ENCODE data around the gene GALNT2.

- TF ChIP-seq POLR2A (IDR thresholded peaks at IDR 0.05; ENCODE audit: low read depth, low read length) = no peak
- no peak for TF ChIP-seq TAF1 (IDR thresholded peaks at IDR 0.05; ENCODE audit: low read depth, low read length)
- TF ChIP-seq POLR2AphosphoS5 (IDR thresholded peaks at IDR 0.05; ENCODE audit: low read depth, low read length) = no peak
- no peak for TF ChIP-seq PAX5 (IDR thresholded peaks at IDR 0.05; ENCODE audit: insufficient read depth, low read length, severe bottlenecking)
Observed at GRCh38 chr1:230057681-230058565, 9.1 kb upstream of the GALNT2 start.
